Activated CD4-positive, alpha-beta T cell treated with anti-CD3 and anti-CD28 coated beads for 4 hours (primary cell): ENCODE results near the gene MAMSTR.
"Not testable (repeated sequence)": the region's sequence is repeated elsewhere in the genome, so short reads cannot be mapped to it uniquely, and the experiment has no call there.

ENCODE experiments used
- DNase-seq, 2 donors: peaks; one replicate each; pipeline ENCODE4 v3.0.0-alpha.2; 2020

The MAMSTR gene, protein sequence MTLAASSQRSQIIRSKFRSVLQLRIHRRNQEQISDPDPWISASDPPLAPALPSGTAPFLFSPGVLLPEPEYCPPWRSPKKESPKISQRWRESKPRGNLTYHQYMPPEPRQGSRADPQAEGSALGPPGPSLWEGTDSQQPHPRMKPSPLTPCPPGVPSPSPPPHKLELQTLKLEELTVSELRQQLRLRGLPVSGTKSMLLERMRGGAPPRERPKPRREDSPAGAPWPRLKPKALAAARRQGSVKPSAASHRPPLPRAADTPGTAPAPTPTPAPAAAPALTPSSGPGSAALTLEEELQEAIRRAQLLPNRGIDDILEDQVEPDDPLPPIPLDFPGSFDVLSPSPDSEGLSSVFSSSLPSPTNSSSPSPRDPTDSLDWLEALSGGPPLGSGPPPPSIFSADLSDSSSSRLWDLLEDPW

DNA sequence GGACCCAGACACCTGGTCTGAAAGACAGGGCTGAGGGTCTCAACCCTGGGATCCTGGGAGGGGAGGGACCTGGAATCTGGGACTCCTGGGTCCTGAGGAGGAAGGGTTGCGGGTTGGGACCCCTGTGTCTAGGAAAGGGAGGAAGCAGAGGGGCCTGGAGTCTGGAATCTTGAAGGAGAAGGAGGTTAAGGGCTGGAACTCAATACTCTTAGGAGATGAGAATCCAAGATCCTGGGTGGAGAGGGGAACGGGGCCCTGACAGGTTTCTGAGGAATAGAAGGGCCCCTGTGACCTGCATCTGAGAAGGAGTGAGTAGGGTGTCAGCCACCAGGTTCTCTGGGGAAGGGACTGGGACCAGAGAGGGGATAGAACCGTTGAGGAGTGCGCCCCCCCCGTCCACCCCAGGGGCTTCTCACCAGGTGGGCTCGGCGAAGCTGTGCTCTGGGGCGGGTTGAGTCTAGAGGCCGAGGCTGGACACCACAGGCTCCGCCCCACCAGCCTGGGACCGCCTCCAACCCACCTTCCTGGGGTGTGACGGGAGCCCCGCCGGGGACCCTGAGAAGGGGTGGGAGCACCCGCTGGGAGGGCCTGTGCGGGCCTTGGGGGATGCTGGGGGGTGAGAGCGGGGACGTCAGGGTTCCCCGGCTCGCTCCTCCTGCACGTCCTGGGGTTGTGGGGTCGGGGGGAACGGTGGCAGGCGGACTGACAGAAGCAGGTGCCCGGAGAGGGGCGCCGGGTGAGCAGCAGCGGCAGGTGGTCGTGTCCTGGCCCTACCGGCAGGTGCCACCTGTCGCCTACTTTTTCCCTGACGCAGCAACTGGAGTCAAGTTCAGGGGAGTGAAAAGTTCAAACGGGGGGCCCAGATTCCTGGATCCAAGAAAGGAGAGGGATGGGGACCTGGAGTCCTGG is at the start of gene MAMSTR:
Gene MAMSTR (minus strand): TSS at position 463 of the 909 bp plus-strand sequence. CDS start 694 bp downstream, outside the sequence.
- no peak for DNase-seq

DNA sequence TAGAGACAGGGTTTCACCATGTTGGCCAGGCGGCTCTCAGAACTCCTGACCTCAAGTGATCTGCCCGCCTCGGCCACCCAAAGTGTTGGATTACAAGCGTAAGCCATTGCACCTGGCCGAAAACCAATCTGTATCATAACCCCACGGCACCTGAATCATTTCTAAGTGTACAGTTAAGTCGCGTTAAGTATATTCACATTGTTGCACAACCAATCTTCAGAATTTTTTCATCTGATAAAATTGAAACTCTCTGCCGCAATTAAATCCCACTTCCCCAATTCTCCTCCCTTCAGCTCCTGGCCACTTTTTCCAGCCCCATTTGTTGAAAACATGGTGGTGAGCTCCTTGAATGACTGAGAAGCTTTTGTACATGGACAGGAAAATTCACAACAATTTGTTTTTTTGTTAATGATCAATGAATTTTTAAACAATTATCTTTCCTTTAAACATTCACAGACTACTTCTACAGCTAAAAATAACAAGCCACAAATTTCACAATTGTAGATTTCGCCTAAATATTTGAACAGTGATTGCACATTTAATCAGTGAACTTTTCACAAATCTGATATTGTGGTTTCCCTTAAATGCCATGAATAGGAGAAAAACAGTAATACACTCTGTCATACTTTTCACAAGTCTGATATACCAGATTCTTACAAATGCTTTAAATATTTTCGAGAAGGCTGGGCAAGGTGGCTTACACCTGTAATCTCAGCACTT is 49.6 kb upstream of the MAMSTR start:
- no peak for DNase-seq

DNA sequence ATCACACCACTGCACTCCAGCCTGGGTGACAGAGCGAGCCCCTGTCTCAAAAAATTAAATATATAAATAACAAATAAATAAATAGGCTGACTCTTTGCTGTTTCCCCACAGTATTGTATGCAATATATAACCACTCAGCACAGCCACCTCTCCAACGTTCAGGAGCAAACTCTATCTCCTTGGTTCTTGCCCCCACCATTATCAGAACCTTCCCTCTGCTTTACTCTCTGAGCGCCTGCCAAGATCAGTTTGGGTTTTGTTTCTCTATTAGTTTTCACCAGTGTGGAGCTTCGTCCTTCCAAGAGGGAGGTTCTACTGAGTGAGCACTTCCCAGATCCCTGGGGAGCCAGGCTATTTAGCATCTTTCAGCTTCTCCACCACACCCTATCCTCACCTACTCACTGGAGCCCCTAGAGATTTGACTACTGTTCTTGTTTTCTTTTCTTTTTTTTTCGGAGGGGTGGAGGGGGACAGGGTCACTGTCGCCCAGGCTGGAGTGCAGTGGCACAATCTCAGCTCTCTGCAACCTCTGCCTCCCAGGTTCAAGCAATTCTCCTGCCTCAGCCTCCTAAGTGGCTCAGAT is 48.7 kb upstream of the MAMSTR start:
- not testable (repeated sequence) for DNase-seq

DNA sequence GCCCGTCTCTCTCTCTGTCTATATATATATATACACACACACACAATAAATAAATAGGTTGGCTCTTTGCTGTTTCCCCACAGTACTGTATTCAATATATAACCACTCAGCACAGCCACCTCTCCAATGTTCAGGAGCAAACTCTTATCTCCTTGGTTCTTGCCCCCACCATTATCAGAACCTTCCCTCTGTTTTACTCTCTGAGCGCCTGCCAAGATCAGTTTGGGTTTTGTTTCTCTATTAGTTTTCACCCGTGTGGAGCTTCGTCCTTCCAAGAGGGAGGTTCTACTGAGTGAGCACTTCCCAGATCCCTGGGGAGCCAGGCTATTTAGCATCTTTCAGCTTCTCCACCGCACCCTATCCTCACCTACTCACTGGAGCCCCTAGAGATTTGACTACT is 46.3 kb upstream of the MAMSTR start:
- DNase-seq = not testable (repeated sequence)

DNA sequence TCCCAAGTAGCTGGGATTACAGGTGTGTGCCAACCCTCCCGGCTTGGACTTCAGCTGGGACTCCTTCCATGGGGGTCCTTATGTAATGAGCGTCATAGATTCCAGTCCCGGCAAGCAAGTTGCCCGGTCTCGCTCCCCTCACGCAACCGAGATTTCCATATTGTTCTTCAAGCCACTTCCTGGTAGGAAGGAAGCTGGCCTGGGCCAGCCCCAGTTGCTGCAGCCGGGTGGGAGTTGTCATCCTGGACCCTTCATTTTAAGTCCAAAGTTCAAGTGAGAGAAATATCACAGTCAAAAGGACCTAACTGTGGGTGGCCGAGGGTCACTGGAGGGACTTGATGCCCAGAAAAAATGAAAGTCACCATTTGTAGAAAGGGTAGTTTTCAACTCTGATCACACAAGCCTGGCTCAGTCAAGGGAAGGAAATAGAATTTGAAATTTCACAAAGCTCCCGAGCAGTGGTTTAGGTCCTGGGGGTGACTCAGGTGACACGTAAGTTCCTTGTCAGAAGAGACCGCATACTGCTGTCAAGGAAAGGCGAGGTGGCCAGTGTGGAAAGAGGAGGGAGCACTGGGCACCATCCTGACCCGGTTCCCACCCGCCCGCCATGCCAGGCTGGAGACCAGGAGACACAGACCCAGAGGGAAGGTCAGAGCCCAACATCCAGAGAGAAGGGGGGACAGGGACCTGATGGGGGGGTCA is 41.1 kb upstream of the MAMSTR start:
- no peak for DNase-seq

DNA sequence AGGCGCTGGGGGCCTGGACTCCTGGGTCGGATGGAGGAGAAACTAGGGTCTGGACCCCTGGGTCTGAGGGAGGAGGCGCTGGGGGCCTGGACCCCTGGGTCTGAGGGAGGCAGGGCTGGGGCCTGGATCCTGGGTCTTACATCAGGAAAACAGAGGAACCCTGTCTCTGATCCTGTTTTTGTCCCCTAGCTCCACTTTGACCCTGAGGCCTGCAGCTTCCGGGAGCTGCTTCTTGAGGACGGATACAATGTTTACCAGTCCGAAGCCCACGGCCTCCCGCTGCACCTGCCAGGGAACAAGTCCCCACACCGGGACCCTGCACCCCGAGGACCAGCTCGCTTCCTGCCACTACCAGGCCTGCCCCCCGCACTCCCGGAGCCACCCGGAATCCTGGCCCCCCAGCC is 38.2 kb upstream of the MAMSTR start:
- DNase-seq = no peak

DNA sequence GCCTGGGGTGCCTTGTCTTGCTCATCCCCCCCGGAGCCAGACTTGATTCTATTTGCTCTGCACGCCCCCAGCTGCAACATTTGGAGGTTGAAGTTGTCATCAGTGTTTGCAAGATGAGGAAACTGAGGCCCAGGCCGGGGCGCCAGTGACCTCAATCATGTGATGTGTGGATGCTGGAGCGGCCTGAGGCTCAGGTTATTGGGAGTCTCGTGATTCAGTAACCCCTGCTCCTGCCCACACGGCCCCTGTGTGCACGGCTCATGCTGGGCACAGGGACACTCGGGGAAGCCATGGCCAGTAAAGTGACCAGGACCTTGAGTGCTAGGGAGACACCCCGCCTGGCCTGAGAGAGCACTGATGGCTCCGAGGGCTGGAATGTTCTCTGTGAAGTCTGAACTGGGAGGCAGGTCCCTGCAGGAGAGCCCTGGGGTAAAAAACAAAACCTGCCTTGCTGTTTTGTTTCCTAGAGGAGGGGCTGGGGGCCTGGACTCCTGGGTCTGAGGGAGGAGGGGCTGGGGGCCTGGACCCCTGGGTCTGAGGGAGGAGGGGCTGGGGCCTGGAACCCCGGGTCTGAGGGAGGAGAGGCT is 37.7 kb upstream of the MAMSTR start:
- no peak for DNase-seq

DNA sequence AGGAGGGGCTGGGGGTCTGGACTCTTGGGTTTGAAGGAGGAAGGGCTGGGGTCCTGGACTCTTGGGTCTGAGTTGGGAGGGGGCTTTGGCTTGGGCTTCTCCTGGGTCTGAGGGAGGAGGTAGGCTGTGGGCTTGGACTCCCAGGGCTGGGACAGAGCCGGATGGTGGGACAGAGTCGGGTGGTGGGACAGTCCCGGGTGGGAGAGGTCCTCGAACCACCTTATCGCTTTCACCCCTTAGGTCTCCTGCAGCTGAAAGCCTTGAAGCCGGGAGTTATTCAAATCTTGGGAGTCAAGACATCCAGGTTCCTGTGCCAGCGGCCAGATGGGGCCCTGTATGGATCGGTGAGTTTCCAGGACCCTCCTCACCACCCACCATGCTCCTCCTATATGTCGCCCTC is 37.2 kb upstream of the MAMSTR start:
- DNase-seq = no peak

DNA sequence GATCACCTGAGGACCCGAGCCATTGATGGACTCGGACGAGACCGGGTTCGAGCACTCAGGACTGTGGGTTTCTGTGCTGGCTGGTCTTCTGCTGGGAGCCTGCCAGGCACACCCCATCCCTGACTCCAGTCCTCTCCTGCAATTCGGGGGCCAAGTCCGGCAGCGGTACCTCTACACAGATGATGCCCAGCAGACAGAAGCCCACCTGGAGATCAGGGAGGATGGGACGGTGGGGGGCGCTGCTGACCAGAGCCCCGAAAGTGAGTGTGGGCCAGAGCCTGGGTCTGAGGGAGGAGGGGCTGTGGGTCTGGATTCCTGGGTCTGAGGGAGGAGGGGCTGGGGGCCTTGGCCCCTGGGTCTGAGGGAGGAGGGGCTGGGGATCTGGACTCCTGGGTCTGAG is 36.7 kb upstream of the MAMSTR start:
- no peak for DNase-seq

DNA sequence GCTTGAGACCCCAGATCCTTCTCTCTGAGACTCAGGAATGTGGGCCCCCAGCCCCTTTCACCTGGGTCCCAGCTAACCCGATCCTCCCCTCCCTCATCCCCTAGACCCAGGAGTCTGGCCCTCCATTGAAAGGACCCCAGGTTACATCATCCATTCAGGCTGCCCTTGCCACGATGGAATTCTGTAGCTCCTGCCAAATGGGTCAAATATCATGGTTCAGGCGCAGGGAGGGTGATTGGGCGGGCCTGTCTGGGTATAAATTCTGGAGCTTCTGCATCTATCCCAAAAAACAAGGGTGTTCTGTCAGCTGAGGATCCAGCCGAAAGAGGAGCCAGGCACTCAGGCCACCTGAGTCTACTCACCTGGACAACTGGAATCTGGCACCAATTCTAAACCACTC is 36.3 kb upstream of the MAMSTR start:
- DNase-seq = no peak

DNA sequence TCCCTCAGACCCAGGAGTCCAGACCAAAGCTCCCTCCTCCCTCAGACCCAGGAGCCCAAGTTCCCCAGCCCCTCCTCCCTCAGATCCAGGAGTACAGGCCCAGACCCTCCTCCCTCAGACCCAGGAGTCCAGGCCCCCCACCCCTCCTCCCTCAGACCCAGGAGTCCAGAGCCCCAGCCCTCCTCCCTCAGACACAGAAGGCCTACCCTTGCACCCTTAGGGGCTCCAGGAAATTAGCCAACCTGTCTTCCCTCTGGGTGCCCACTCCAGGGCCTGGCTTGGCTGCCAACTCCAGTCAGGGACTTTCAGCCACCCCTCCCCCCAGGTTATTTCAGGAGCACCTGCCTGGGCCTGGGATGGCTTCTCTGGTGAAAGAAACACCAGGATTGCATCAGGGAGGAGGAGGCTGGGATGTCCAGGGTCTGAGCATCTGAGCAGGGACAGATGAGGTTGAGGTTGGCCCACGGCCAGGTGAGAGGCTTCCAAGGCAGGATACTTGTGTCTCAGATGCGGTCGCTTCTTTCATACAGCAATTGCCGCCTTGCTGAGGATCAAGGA is 35.6 kb upstream of the MAMSTR start, which contains the start of gene FGF21:
Gene FGF21 (plus strand): TSS at position 441 of the 558 bp plus-strand sequence. CDS start 713 bp downstream, outside the sequence.
- no peak for DNase-seq

DNA sequence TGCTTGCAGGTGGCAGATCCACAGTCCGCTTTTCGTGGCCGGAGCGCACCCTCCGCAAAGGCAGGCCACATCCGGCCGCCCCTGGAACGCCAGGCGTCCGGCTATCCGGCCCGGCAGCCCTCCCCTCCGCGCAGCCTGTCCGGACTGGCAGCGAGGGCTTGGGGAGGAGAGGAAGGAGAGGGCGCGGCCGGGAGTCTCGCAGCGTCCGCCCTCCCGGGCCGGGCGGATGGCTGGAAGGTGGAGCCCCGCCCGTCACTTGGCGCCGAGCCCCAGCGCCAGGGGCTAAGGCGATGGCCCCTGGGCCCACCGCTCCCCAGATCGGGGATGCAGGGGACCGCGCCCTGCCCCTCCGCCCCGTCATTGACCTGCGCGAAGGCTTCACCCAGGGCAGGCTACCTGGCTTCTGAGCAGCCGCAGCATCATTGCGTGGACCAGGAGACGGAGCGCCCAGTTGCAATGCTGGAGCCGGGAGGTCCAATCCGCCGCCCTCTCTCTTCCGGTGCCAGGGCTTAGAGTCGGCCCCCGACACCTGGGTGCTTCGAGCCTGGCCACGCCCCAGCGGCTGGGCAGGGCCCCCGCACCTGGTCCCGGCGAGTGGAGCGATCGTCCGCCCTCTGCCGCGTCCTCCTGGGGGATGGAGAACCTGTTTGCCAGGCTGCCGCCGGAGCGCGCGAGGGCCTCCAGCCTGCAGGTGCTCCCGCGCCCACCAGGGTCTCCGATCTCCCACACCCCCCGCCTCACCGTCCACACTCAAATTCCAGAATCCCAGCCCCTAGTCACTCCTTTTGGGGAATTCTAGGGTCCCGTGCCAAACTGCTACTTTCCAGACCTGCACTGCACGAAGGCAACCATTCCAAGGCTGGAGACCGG is 33.2 kb upstream of the MAMSTR start, which contains the start of gene FUT1:
Gene FUT1 (minus strand): TSS at position 146 of the 870 bp plus-strand sequence. CDS start 1,360 bp downstream, outside the sequence.
- peak in 1 of 2 donors; percentile 21 for DNase-seq

DNA sequence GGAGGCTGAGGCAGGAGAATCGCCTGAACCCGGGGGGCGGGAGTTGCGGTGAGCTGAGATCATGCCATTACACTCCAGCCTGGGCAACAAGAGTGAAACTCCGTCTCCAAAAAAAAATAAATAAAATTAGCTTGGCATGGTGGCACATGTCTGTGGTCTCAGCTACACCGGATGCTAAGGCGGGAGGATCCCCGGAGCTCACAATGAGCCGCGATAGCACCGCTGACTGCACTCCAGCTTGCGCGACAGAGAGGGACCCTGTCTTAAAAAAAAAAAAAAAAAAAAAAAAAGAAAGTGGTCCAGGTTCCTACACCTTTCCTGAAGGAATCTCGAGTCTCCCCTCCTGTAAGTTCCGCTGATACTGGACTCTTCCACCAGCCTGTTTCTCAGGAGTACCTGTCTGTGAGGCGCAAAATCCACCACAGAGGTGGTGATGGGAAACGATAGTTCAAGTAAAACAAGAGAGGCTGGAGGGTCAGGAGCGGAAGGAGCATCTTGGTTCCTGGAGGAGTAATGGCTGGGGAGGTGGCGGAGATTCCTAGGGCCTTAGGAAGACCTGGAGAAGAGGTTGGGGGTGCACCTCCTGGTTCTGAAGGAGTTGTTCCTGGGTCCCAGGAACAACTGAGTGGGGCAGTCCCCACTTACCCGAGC is 32.4 kb upstream of the MAMSTR start:
- no peak for DNase-seq

DNA sequence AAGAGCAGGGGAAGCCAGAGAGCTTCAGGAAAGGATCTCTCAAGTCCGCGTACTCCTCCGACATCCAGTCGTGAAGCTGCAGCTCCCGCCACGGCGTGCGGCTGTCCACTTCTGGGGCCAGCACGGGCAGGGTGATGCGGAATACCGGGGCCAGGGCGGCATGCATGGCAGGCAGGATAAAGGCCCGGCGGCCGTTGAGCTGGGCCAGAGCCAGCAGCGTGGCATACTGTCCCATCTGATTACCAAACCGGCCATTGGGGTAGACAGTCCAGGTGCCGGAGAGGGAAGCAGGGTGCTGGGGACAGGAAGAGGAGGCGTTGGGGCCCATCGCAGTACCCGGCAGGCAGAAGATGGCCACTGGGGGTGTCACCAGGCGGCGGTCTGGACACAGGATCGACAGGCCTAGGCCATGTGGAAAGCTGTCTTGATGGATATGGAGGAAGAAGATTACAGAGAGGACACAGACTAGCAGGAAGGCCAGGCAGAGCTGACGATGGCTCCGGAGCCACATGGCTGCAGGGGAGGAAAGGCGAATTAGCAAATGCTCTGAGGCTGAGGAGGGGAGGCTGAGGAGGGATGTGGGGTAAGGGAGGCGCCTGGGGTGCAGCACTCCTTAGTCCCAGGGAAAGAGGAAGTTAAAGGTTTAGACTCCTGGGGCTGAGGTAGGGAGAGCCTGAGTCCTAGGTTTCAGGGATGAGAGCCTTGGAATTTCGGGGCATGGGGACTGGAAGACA is 31.4 kb upstream of the MAMSTR start:
- no peak for DNase-seq

DNA sequence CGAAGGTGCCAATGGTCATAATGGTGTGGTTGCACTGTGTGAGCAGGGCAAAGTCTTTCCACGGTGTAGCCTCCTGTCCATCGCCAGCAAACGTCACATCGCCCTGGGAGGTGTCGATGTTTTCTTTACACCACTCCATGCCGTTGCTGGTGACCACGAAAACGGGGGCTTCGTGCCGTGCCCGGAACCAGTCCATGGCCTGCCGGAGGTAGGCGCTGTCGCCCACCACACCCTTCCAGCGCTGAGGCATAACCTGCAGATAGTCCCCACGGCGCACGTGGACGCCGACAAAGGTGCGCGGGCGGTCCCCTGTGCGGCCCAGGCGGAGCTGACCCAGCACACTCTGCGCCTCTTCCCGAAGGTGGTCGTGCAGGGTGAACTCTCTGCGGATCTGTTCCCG is 30.8 kb upstream of the MAMSTR start:
- no peak for DNase-seq

DNA sequence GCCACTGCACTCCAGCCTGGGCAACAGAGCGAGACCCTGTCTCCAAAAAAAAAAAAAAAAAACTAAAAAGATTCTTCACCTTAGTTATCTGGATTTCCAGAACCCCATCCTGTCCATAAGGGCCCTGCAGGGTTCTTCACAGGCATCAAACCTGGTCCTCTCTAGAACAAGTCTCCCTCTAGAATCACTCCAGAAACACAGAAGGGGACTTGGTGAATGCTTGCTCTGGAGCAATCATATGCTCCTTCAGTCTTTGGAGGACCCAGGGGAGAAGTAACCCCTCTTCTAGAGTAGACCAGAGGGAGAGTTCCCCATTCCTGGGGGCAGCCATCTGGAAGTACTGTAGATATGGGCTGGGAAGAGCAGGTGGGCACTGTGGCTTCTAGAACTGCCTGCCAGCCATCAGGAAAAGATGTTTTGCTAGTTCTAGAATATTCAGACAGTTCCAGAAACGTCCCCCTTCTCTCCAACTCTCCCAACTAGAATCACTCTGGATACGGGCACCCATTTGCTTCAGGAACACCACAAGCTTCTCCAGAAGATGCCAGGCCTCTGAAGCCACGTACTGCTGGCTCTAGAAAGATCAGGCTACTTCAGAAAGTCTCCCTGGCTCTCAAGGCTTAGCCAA is 30.2 kb upstream of the MAMSTR start:
- no peak for DNase-seq

DNA sequence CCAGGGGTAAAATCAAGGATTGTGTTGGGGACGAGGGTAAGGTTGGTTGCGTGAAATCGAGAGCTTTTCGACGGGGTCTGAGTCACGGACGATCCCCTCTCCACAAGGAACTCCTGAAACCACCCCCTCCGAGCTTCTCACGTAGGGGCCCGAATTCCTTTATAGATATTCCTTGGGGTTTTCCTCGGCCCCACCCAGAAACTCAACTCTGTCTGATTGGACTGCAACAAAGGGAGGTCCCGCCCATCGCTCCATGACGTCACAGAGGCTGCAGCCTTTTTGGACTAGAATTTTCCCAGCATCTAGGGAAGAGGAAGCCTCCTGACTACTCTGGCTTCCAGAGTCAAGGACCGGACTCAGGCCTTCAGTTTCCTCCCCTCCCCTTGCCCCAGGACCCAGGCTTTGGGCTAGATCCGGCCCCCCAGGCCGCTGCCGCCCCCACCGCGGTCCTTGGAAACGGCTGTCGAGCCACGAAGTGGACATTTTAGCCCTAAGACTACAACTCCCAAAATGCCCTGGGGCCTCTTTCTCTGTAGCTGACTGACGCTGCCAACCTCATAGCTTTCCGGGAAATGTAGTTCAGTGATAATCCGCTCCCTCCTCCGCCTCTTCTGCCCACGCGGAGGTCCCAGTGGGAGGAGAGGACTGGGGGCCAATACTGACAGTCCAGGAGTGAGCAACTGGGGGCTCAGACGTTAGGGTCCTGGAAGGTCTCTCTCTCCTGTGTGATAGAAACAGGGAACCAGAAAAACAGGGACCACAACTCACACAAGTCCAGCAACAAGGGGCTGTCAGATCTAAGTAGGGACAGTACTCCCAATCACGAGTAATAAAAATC is 27.4 kb upstream of the MAMSTR start, which contains the start of gene IZUMO1:
Gene IZUMO1 (minus strand): TSS at position 172 of the 838 bp plus-strand sequence. CDS start 1,050 bp downstream, outside the sequence.
- DNase-seq = peak; percentile 38 to 42
